HepG2 (cell line): ENCODE measurements around the gene ACADVL. TPM values are rescaled to one million over a fixed set of nuclear protein-coding genes. Genes with fewer than 3 reads are reported as not detected.
A peak's percentile ranks its signal among the peaks of the same experiment; 100 is the strongest.

Experiments
- ARHGAP35 ChIP-seq: sonication (generic); formaldehyde crosslinking; IDR thresholded peaks from 2 replicates; pipeline ENCODE4 v1.9.0; 2022; ENCODE audit warnings: mild to moderate bottlenecking, inconsistent platforms, moderate library complexity, missing genetic modification reagents, borderline replicate concordance
- ARNT2 ChIP-seq: sonication (generic); formaldehyde crosslinking; IDR thresholded peaks from 2 replicates; pipeline ENCODE4 v1.8.0; 2022; ENCODE audit warnings: mild to moderate bottlenecking, low read depth, missing genetic modification reagents, moderate library complexity
- BORCS8-MEF2B ChIP-seq: sonication (generic); formaldehyde crosslinking; IDR thresholded peaks from 2 replicates; pipeline ENCODE4 v1.8.0; 2022; ENCODE audit warnings: mild to moderate bottlenecking, missing genetic modification reagents
- E2F2 ChIP-seq: sonication (generic); formaldehyde crosslinking; IDR thresholded peaks from 2 replicates; pipeline ENCODE4 v1.4.0; 2020; ENCODE audit warnings: missing genetic modification reagents, borderline replicate concordance
- NR2F6 ChIP-seq, 2 experiments: IDR thresholded peaks; 2 replicates each; pipeline ENCODE4 v1.6.1; 2016; ENCODE audit warnings: antibody characterized with exemption in 1 of 2, mild to moderate bottlenecking in 1 of 2
- PLRG1 ChIP-seq: fragments of 450-650 bp; conservative IDR thresholded peaks from 2 replicates; pipeline ENCODE4 v1.6.1; 2016
- TBL1XR1 ChIP-seq: fragments of 150-350 bp; IDR thresholded peaks from 2 replicates; pipeline ENCODE4 v1.6.1; 2014; ENCODE audit warnings: borderline replicate concordance, low read length; ENCODE audit not compliant: partially characterized antibody
- TBX3 ChIP-seq: fragments of 450-650 bp; IDR thresholded peaks from 2 replicates; pipeline ENCODE4 v1.6.1; 2017; ENCODE audit warnings: antibody characterized with exemption, mild to moderate bottlenecking, inconsistent platforms, borderline replicate concordance
- TGIF2 ChIP-seq: IDR thresholded peaks from 2 replicates; pipeline ENCODE4 v1.6.1; 2016; ENCODE audit warnings: control low read depth, missing compliant biosample characterization
- ZBTB8A ChIP-seq: sonication (generic); formaldehyde crosslinking; IDR thresholded peaks from 2 replicates; pipeline ENCODE4 v1.4.0; 2020; ENCODE audit warnings: mild to moderate bottlenecking, low read depth, missing genetic modification reagents, borderline replicate concordance
- ZEB1 ChIP-seq: IDR thresholded peaks from 2 replicates; pipeline ENCODE4 v1.6.1; 2012; ENCODE audit warnings: mild to moderate bottlenecking, low read depth, inconsistent platforms; ENCODE audit not compliant: insufficient replicate concordance
- ZNF280B ChIP-seq: sonication (generic); formaldehyde crosslinking; IDR thresholded peaks from 2 replicates; pipeline ENCODE4 v1.5.0; 2020; ENCODE audit warnings: missing genetic modification reagents, mild to moderate bottlenecking, borderline replicate concordance
- ZNF329 ChIP-seq: sonication (generic); formaldehyde crosslinking; IDR thresholded peaks from 2 replicates; pipeline ENCODE4 v1.9.0; 2021; ENCODE audit warnings: low read depth, mild to moderate bottlenecking, missing genetic modification reagents
- ZNF589 ChIP-seq: sonication (generic); formaldehyde crosslinking; conservative IDR thresholded peaks from 2 replicates; pipeline ENCODE4 v1.8.0; 2022; ENCODE audit warnings: mild to moderate bottlenecking, moderate library complexity, missing genetic modification reagents
- ZNF670 ChIP-seq: sonication (generic); formaldehyde crosslinking; IDR thresholded peaks from 2 replicates; pipeline ENCODE4 v1.8.0; 2022; ENCODE audit warnings: mild to moderate bottlenecking, missing genetic modification reagents, borderline replicate concordance
- polyA plus RNA-seq, 8 experiments: library from polyadenylated mRNA; depleted of rRNA in 3 of 8; stranded (reverse) in 7 of 8; unstranded in 1 of 8; fragments of >200 nt; fragmentation: Illumina TruSeq in 4 of 8; extraction: Trizol in 4 of 8; gene quantifications; 2 replicates each; pipeline versions ENCODE4 v1.2.1 to v1.2.3, GENCODE V29; 2011 to 2016; ENCODE audit warnings: low read depth in 4 of 8, missing spikeins in 1 of 8, mixed read lengths in 1 of 8; ENCODE audit not compliant: insufficient read depth in 1 of 8
- total RNA-seq, 5 experiments: library from RNA; depleted of rRNA; stranded (reverse); fragments of >200 nt; fragmentation: Illumina TruSeq; extraction: Trizol; gene quantifications; 2 replicates each; pipeline ENCODE4 v1.2.3, GENCODE V29; 2016; ENCODE audit warnings: low read depth in 1 of 5
- TF ChIP-seq, protein P1 (sequence below): sonication (generic); formaldehyde crosslinking; IDR thresholded peaks from 2 replicates; pipeline ENCODE4 v1.4.0; 2020; ENCODE audit warnings: low read depth, missing genetic modification reagents
- TF ChIP-seq, protein P2 (sequence below): sonication (generic); formaldehyde crosslinking; IDR thresholded peaks from 2 replicates; pipeline ENCODE4 v1.4.0; 2020; ENCODE audit warnings: missing genetic modification reagents, borderline replicate concordance

Gene ACADVL
- total and polyA plus RNA-seq, 2 of the 13 experiments (the other 11 are each of a cell fraction or from before 2014, with no cell fraction given), result 219 to 412 TPM

- TF ChIP-seq, protein P1, sequence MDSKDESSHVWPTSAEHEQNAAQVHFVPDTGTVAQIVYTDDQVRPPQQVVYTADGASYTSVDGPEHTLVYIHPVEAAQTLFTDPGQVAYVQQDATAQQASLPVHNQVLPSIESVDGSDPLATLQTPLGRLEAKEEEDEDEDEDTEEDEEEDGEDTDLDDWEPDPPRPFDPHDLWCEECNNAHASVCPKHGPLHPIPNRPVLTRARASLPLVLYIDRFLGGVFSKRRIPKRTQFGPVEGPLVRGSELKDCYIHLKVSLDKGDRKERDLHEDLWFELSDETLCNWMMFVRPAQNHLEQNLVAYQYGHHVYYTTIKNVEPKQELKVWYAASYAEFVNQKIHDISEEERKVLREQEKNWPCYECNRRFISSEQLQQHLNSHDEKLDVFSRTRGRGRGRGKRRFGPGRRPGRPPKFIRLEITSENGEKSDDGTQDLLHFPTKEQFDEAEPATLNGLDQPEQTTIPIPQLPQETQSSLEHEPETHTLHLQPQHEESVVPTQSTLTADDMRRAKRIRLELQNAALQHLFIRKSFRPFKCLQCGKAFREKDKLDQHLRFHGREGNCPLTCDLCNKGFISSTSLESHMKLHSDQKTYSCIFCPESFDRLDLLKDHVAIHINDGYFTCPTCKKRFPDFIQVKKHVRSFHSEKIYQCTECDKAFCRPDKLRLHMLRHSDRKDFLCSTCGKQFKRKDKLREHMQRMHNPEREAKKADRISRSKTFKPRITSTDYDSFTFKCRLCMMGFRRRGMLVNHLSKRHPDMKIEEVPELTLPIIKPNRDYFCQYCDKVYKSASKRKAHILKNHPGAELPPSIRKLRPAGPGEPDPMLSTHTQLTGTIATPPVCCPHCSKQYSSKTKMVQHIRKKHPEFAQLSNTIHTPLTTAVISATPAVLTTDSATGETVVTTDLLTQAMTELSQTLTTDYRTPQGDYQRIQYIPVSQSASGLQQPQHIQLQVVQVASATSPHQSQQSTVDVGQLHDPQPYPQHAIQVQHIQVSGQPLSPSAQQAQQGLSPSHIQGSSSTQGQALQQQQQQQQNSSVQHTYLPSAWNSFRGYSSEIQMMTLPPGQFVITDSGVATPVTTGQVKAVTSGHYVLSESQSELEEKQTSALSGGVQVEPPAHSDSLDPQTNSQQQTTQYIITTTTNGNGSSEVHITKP (CRISPR knock-in tag), result no peak; the same call in 1 of the 2 replicates
- TF ChIP-seq, protein P2, sequence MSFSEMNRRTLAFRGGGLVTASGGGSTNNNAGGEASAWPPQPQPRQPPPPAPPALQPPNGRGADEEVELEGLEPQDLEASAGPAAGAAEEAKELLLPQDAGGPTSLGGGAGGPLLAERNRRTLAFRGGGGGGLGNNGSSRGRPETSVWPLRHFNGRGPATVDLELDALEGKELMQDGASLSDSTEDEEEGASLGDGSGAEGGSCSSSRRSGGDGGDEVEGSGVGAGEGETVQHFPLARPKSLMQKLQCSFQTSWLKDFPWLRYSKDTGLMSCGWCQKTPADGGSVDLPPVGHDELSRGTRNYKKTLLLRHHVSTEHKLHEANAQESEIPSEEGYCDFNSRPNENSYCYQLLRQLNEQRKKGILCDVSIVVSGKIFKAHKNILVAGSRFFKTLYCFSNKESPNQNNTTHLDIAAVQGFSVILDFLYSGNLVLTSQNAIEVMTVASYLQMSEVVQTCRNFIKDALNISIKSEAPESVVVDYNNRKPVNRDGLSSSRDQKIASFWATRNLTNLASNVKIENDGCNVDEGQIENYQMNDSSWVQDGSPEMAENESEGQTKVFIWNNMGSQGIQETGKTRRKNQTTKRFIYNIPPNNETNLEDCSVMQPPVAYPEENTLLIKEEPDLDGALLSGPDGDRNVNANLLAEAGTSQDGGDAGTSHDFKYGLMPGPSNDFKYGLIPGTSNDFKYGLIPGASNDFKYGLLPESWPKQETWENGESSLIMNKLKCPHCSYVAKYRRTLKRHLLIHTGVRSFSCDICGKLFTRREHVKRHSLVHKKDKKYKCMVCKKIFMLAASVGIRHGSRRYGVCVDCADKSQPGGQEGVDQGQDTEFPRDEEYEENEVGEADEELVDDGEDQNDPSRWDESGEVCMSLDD, result no peak
- TF ChIP-seq E2F2 (CRISPR knock-in tag) (no peak), BORCS8-MEF2B (CRISPR knock-in tag) (0 out of 2 replicates have a peak, but pooled peaks have one; percentile 21), TGIF2 (CRISPR knock-in tag) (peak; percentile 73; the same call in 1 of the 2 replicates), PLRG1 (no peak), ZNF329 (CRISPR knock-in tag) (no peak), ARNT2 (CRISPR knock-in tag) (no peak), ZEB1 (no peak), NR2F6 (IDR thresholded peaks at IDR 0.05) (no peak), NR2F6 (CRISPR knock-in tag; IDR thresholded peaks at IDR 0.05) (no peak), ZNF280B (0 out of 2 replicates have a peak, but pooled peaks have one; percentile 53), TBL1XR1 (no peak), TBX3 (no peak), ZBTB8A (CRISPR knock-in tag) (no peak), ZNF670 (CRISPR knock-in tag) (peak; percentile 87; the same call in 1 of the 2 replicates), ZNF589 (CRISPR knock-in tag) (no peak), ARHGAP35 (no peak)
Measured at GRCh38 chr17:7177954-7178477, 41.7 kb upstream of the ACADVL start (continued).
